T-helper 17 cell (primary cell): Measurements from ENCODE around the gene THAP8. TPM values are rescaled to one million over a fixed set of nuclear protein-coding genes. Genes with fewer than 3 reads are reported as not detected.

Experiments
- ATAC-seq: fragments of 150-1000 bp; cut with Tn5 transposase; 2 replicates; pipeline ENCODE4 v1.10.0; 2021; ENCODE audit warnings: mild to moderate bottlenecking, moderate library complexity
- DNase-seq, 3 donors: peaks; one replicate each; pipeline versions ENCODE4 v3.0.0 to v3.0.0-alpha.2; 2020 to 2021
- H3K9me3 ChIP-seq: one replicate; pipeline ENCODE4 v1.7.0; 2013; ENCODE audit warnings: low read length, mild to moderate bottlenecking; ENCODE audit not compliant: control insufficient read depth, poor library complexity, severe bottlenecking
- H3K27ac Mint-ChIP-seq: one replicate; pipeline ENCODE4 v1.8.0; 2022; ENCODE audit warnings: mild to moderate bottlenecking, moderate library complexity, mixed read lengths
- H3K27me3 Mint-ChIP-seq: one replicate; pipeline ENCODE4 v1.8.0; 2022; ENCODE audit warnings: mixed read lengths
- H3K36me3 Mint-ChIP-seq: one replicate; pipeline ENCODE4 v1.8.0; 2022; ENCODE audit warnings: low read depth, mixed read lengths
- H3K4me1 Mint-ChIP-seq: one replicate; pipeline ENCODE4 v1.8.0; 2022; ENCODE audit warnings: mild to moderate bottlenecking, mixed read lengths
- H3K4me3 Mint-ChIP-seq: one replicate; pipeline ENCODE4 v1.8.0; 2022; ENCODE audit warnings: mild to moderate bottlenecking, moderate library complexity, mixed read lengths
- total RNA-seq, 4 donors: library from RNA in 2 of 4; stranded (reverse) in 2 of 4; gene quantifications; one replicate each; pipeline ENCODE4 v1.2.3 and lab custom pipeline; 2022 to 2026

The THAP8 gene
- total RNA-seq, 2 donors from 2014 or later, result 0.60 to 1.8 TPM

DNA sequence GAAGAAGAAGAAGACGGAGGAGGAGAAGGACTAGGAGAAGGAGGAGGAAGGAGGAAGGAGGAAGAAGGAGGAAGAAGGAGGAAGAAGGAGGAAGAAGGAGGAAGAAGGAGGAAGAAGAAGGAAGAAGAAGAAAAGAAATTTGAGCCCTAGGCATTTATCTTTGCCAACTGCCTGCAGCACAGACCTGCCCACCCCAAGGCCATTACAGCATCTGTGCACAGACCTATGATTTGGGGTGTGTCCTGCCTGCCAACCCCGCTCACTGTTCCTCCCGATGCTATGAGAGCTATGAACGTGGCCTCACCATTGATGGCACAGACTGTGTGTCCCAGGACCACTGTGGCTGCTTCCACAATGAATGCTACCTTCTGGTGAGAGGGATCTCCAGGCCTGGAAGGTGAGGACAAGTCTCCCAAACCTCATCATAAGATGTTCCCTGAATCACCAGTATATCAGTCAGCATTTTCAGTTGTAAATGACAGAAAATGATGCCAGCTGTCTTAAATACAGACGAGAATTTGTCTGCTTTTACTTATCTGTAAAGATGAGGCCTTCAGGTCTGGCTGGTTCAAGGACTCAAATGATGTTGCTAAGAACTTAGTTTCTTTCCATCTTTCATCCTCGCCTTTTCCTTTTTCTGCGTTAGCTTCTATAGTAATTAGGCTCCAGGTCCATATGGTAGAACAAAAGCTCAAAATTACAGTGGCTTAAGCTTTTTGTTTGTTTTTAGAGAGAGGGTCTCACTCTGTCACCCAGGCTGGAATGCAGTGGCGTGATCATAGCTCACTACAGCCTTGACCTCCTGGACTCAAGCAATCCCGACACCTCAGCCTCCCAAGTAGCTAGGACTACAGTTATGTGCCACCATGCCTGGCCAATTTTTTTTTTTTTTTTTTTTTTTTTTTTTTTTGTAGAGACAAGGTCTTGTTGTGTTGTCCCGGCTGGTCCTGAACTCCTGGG lies 63.0 kb downstream of the THAP8 start:
- Mint-ChIP-seq H3K27me3 (peaks cover 9% of the 10 kb centered on the region), H3K36me3 (no peaks in the 10 kb centered on the region), H3K27ac (no peak overlapping the region), H3K4me3 (no peak overlapping the region), H3K4me1 (peaks cover 9% of the 10 kb centered on the region)
- ATAC-seq (no peak), DNase-seq (no peak)
- H3K9me3 ChIP-seq, result no peaks in the 10 kb centered on the region

DNA sequence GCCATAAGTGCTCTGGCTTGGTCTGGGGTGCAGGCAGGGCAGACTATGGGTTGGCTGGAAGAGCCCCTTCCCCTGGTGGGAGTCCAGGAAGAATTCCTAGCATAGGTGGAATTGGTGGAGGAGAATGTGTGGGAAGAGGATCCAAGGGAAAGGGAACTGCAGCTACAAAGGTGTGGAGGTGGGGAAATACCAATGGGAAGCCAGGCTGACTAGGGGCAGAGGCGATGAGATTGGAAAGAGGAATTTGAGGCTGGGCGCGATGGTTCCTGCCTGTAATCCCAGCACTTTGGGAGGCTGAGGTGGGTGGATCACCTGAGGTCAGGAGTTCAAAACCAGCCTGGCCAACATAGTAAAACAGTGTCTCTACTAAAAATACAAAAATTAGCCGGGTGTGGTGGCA lies 63.9 kb downstream of the THAP8 start:
- Mint-ChIP-seq H3K4me1 (peaks cover 9% of the 10 kb centered on the region), H3K4me3 (no peak overlapping the region), H3K36me3 (peaks cover 3% of the 10 kb centered on the region), H3K27ac (no peak overlapping the region), H3K27me3 (peaks cover 18% of the 10 kb centered on the region)
- no peaks in the 10 kb centered on the region for H3K9me3 ChIP-seq
- DNase-seq, result no peak
- ATAC-seq, result no peak

DNA sequence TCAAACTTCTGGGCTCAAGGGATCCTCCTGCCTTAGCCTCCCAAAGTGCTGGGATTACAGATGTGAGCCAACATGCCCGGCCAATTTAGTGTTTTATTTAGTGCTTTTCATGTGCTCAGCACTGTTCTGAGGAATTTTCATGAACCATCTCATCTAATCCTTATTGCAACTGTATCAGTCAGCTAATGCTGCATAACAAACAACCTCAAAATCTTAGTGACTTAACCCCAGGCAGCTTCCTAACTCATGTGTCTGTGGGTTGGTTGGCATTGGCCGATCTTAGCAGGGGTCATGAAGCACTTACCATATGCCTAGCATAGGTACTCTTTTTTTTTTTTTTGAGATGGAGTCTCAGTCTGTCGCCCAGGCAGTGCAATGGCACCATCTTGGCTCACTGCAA lies 65.3 kb downstream of the THAP8 start:
- H3K9me3 ChIP-seq, result no peaks in the 10 kb centered on the region
- DNase-seq (no peak), ATAC-seq (no peak)
- Mint-ChIP-seq H3K36me3 (peaks cover 5% of the 10 kb centered on the region), H3K27me3 (peaks cover 32% of the 10 kb centered on the region), H3K4me3 (no peak overlapping the region), H3K27ac (no peak overlapping the region), H3K4me1 (peaks cover 6% of the 10 kb centered on the region)

DNA sequence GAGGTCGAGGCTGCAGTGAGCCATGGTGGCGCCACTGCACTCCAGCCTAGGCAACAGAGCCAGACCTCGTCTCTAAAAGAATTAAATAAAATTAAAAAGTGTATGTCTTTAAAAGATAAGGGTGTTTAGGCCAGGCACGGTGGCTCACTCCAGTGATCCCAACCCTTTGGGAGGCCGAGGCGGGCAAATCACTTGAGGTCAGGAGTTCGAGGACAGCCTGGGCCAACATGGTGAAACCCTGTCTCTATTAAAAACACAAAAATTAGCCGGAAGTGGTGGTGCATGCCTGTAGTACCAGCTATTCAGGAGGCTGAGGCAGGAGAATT lies 66.6 kb downstream of the THAP8 start:
- peaks cover 37% of the 10 kb centered on the region for H3K27me3 Mint-ChIP-seq
- H3K4me3 Mint-ChIP-seq, result peak overlapping the region; percentile 86
- H3K9me3 ChIP-seq, result no peaks in the 10 kb centered on the region
- peaks cover 5% of the 10 kb centered on the region for H3K36me3 Mint-ChIP-seq
- H3K27ac Mint-ChIP-seq, result no peak overlapping the region
- H3K4me1 Mint-ChIP-seq, result peaks cover 6% of the 10 kb centered on the region
- DNase-seq, result no peak
- ATAC-seq, result no peak

DNA sequence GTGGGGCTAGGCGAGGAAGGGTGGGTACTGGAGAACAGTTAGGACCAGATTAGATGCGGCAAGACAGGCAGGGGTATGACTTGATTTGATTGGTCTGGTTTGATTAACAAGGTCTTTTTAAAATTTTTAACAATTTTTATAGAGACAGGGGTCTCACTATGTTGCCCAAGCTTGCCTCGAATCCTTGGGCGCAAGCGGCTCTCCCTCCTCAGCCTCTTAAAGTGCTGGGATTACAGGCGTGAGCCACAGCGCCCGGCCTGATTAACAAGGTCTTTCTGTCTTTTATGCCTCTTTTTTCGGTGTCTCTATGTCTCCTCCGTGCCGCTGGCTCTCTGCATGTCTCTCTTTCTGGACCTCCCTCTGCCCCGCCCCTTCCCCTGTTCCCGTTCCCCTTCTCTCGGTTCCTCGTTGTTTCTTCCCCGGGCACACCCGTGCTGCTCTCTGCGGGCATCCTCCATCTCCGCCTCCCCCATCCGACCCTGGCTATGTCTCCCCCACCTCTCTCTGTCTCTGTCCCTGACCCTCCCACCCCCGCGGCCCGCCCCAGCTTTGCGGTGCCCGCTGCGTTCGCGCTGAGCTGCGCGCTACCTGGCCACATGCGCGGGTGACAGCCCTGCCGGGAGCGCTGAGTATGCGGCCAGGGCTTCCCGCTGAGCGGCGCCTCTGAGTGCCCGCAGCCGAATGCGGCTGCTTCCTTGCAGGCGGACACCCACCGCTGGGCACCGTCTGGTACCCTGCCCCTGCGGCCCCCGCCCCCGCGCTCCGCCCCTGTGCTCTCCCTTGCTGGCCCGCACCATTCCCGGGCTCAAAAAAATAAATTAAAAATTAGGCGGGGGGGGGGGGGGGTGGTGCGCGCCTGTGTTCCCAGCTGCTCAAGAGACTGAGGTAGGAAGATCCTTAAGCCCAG lies 67.2 kb downstream of the THAP8 start:
- peaks cover 5% of the 10 kb centered on the region for H3K36me3 Mint-ChIP-seq
- peaks cover 6% of the 10 kb centered on the region for H3K4me1 Mint-ChIP-seq
- H3K27ac Mint-ChIP-seq, result no peak overlapping the region
- H3K4me3 Mint-ChIP-seq, result peak overlapping the region; percentile 86
- no peaks in the 10 kb centered on the region for H3K9me3 ChIP-seq
- no peak for DNase-seq
- ATAC-seq, result peak; percentile 61
- peaks cover 38% of the 10 kb centered on the region for H3K27me3 Mint-ChIP-seq

DNA sequence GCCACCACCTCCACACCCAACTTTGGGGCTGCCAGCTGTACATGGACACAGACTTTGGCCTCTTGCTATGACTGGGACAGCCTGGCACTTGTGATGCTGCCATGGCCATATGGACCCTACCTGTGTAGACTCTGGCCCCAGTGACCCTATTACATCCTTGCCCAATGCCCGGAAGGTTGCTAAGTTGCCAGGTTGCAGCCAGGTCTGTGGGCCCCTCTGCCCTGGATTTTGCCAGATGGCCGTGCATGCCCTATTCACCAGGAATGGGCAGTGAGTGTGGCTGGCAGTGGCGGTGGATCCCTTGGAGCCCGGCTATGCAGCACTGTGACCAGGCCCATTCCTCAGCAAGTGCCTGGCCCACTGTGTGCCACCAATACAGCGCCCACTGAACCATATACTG lies 68.0 kb downstream of the THAP8 start:
- peak overlapping the region; percentile 67 for H3K4me3 Mint-ChIP-seq
- H3K27ac Mint-ChIP-seq, result no peak overlapping the region
- no peak for ATAC-seq
- no peak for DNase-seq
- peaks cover 6% of the 10 kb centered on the region for H3K4me1 Mint-ChIP-seq
- H3K27me3 Mint-ChIP-seq, result peaks cover 46% of the 10 kb centered on the region
- H3K9me3 ChIP-seq, result no peaks in the 10 kb centered on the region
- H3K36me3 Mint-ChIP-seq, result peaks cover 5% of the 10 kb centered on the region

Other genes starting within 250 kb of the THAP8 start
- gene PRODH2, start 241.4 kb downstream of the THAP8 start, total RNA-seq, result not detected
- gene NPHS1, start 201.8 kb downstream of the THAP8 start, total RNA-seq, result not detected
- gene KIRREL2, start 197.4 kb downstream of the THAP8 start, total RNA-seq, result not detected
- not detected for gene APLP1, start 185.7 kb downstream of the THAP8 start, total RNA-seq
- gene NFKBID, start 153.7 kb downstream of the THAP8 start, total RNA-seq, result 100 to 1,000 TPM; 128 to 140 TPM
- gene HCST, start 151.8 kb downstream of the THAP8 start, total RNA-seq, result 10 to 100 TPM; 63.0 to 73.7 TPM
- gene TYROBP, start 146.0 kb downstream of the THAP8 start, total RNA-seq, result 10 to 100 TPM in 1 of 2 donors, 1 to 10 TPM in 1; 5.9 to 16.7 TPM
- gene LRFN3, start 117.9 kb downstream of the THAP8 start, total RNA-seq, result 1 to 10 TPM; 6.8 to 8.7 TPM
- gene SDHAF1, start 59.1 kb downstream of the THAP8 start, total RNA-seq, result 1 to 10 TPM; 6.2 to 6.9 TPM
- 1 to 10 TPM; 1.8 to 2.0 TPM for gene SYNE4, start 45.5 kb downstream of the THAP8 start, total RNA-seq
- 10 to 100 TPM; 33.3 to 34.2 TPM for gene ALKBH6, start 40.1 kb downstream of the THAP8 start, total RNA-seq
- gene CLIP3, start 21.4 kb downstream of the THAP8 start, total RNA-seq, result 1 to 10 TPM; 3.8 TPM
- 1 to 10 TPM; 2.2 to 3.8 TPM for gene WDR62, start 612 bp upstream of the THAP8 start, total RNA-seq
- gene OVOL3, start 56.9 kb upstream of the THAP8 start, total RNA-seq, result not detected
- gene POLR2I, start 60.6 kb upstream of the THAP8 start, total RNA-seq, result 10 to 100 TPM; 26.4 to 28.2 TPM
- gene TBCB, start 61.2 kb upstream of the THAP8 start, total RNA-seq, result 100 to 1,000 TPM; 127 to 131 TPM
- 100 to 1,000 TPM; 323 to 327 TPM for gene CAPNS1, start 85.8 kb upstream of the THAP8 start, total RNA-seq
- not detected for gene COX7A1, start 98.2 kb upstream of the THAP8 start, total RNA-seq
- 1 to 10 TPM; 9.3 to 9.4 TPM for gene ZNF565, start 160.4 kb upstream of the THAP8 start, total RNA-seq
- 10 to 100 TPM; 23.8 to 29.5 TPM for gene ZNF146, start 160.8 kb upstream of the THAP8 start, total RNA-seq